Liver (tissue), 9 donors: ENCODE measurements around the gene PCSK6. TPM values are rescaled to one million over a fixed set of nuclear protein-coding genes. Genes with fewer than 3 reads are reported as not detected.
A peak's percentile ranks its signal among the peaks of the same experiment; 100 is the strongest.

Experiments
- DNase-seq: peaks from one replicate; pipeline ENCODE4 v3.0.0-alpha.2; 2017; ENCODE audit warnings: low spot score
- H3K27ac ChIP-seq, 2 donors: one replicate each; pipeline ENCODE4 v1.7.0; 2013; ENCODE audit warnings: inconsistent platforms in 2 of 2, low read length in 2 of 2, control low read depth in 1 of 2, low read depth in 1 of 2, mild to moderate bottlenecking in 1 of 2
- H3K27me3 ChIP-seq, 4 donors: one replicate each; pipeline versions ENCODE4 v1.6.1 to v1.7.0; 2013; ENCODE audit warnings: low read length in 3 of 4, inconsistent platforms in 1 of 4, mild to moderate bottlenecking in 1 of 4, moderate library complexity in 1 of 4; ENCODE audit not compliant: control insufficient read depth in 4 of 4, insufficient read depth in 4 of 4
- H3K36me3 ChIP-seq, 4 donors: one replicate each; pipeline versions ENCODE4 v1.6.1 to v1.7.0; 2013; ENCODE audit warnings: low read length in 3 of 4, mild to moderate bottlenecking in 3 of 4, low read depth in 1 of 4, moderate library complexity in 1 of 4; ENCODE audit not compliant: control insufficient read depth in 4 of 4, insufficient read depth in 3 of 4
- H3K4me1 ChIP-seq, 4 donors: one replicate each; pipeline versions ENCODE4 v1.6.1 to v1.7.0; 2013; ENCODE audit warnings: low read length in 3 of 4, mild to moderate bottlenecking in 3 of 4, moderate library complexity in 1 of 4; ENCODE audit not compliant: control insufficient read depth in 4 of 4, insufficient read depth in 4 of 4
- H3K4me3 ChIP-seq, 3 donors: one replicate each; pipeline versions ENCODE4 v1.6.1 to v1.7.0; 2013; ENCODE audit warnings: low read length in 3 of 3, control low read depth in 1 of 3, low read depth in 1 of 3, mild to moderate bottlenecking in 1 of 3
- H3K9ac ChIP-seq, 2 donors: one replicate each; pipeline ENCODE4 v1.7.0; 2013; ENCODE audit warnings: low read length in 2 of 2, mild to moderate bottlenecking in 2 of 2, moderate library complexity in 2 of 2, control low read depth in 1 of 2, low read depth in 1 of 2
- H3K9me3 ChIP-seq, 4 donors: one replicate each; pipeline versions ENCODE4 v1.6.1 to v1.7.0; 2013; ENCODE audit warnings: low read length in 3 of 4; ENCODE audit not compliant: control insufficient read depth in 4 of 4
- EGR1 ChIP-seq, 2 donors: IDR thresholded peaks; 2 replicates each; pipeline ENCODE4 v1.6.1; 2016 to 2018; ENCODE audit warnings: antibody characterized with exemption in 2 of 2, low read depth in 2 of 2
- FOXA1 ChIP-seq: IDR thresholded peaks from 2 replicates; pipeline ENCODE4 v1.6.1; 2016; ENCODE audit warnings: antibody characterized with exemption
- FOXA2 ChIP-seq: IDR thresholded peaks from 2 replicates; pipeline ENCODE4 v1.6.1; 2016; ENCODE audit warnings: antibody characterized with exemption
- GABPA ChIP-seq, 2 donors: IDR thresholded peaks in 1 of 2; conservative IDR thresholded peaks in 1 of 2; 2 replicates each; pipeline ENCODE4 v1.6.1; 2016; ENCODE audit warnings: antibody characterized with exemption in 2 of 2, mild to moderate bottlenecking in 1 of 2, moderate library complexity in 1 of 2
- HNF4A ChIP-seq, 2 donors: conservative IDR thresholded peaks; 2 replicates each; pipeline ENCODE4 v1.6.1; 2016; ENCODE audit warnings: antibody characterized with exemption in 2 of 2, mild to moderate bottlenecking in 2 of 2
- HNF4G ChIP-seq: IDR thresholded peaks from 2 replicates; pipeline ENCODE4 v1.6.1; 2016; ENCODE audit warnings: antibody characterized with exemption
- JUND ChIP-seq, 2 donors: IDR thresholded peaks; 2 replicates each; pipeline ENCODE4 v1.6.1; 2016; ENCODE audit warnings: antibody characterized with exemption in 2 of 2
- NR2F2 ChIP-seq: IDR thresholded peaks from 2 replicates; pipeline ENCODE4 v1.6.1; 2016; ENCODE audit warnings: antibody characterized with exemption
- RAD21 ChIP-seq, 2 donors: IDR thresholded peaks; 2 replicates each; pipeline ENCODE4 v1.6.1; 2016; ENCODE audit warnings: antibody characterized with exemption in 2 of 2, mild to moderate bottlenecking in 2 of 2
- RXRA ChIP-seq, 2 donors: IDR thresholded peaks; 2 replicates each; pipeline ENCODE4 v1.6.1; 2017 to 2018; ENCODE audit warnings: antibody characterized with exemption in 2 of 2, mild to moderate bottlenecking in 1 of 2
- SP1 ChIP-seq: IDR thresholded peaks from 2 replicates; pipeline ENCODE4 v1.6.1; 2018; ENCODE audit warnings: antibody characterized with exemption, mild to moderate bottlenecking
- TAF1 ChIP-seq: conservative IDR thresholded peaks from 2 replicates; pipeline ENCODE4 v1.6.1; 2016; ENCODE audit warnings: antibody characterized with exemption, mild to moderate bottlenecking
- YY1 ChIP-seq: IDR thresholded peaks from 2 replicates; pipeline ENCODE4 v1.6.1; 2016; ENCODE audit warnings: antibody characterized with exemption, mild to moderate bottlenecking
- WGBS: extraction: QIAGEN DNeasy Blood & Tissue Kit; methylation state at CpG from one replicate; pipeline ENCODE4 v1.1.7; 2013; 5-methylcytosine and 5-hydroxymethylcytosine counted together
- polyA plus RNA-seq, 2 donors: library from polyadenylated mRNA; stranded (reverse) in 1 of 2; unstranded in 1 of 2; fragments of 200-250 nt in 1 of 2; fragments of >200 nt in 1 of 2; fragmentation: Nextera tagmentation in 1 of 2; extraction: Ambion mirVana in 1 of 2; gene quantifications; one replicate each; pipeline versions ENCODE4 v1.2.1 to v1.2.3, GENCODE V29; 2013 to 2015
- total RNA-seq, 2 donors: library from RNA; depleted of rRNA; stranded (reverse); fragments of >200 nt; gene quantifications; one replicate each; pipeline ENCODE4 v1.2.3, GENCODE V29; 2014
- TF ChIP-seq, protein P1 (sequence below): IDR thresholded peaks from 2 replicates; pipeline ENCODE4 v1.6.1; 2016; ENCODE audit warnings: antibody characterized with exemption
- TF ChIP-seq, protein P2 (sequence below): IDR thresholded peaks from 2 replicates; pipeline ENCODE4 v1.6.1; 2016; ENCODE audit warnings: antibody characterized with exemption, mild to moderate bottlenecking
- TF ChIP-seq, protein P3 (sequence below): IDR thresholded peaks from 2 replicates; pipeline ENCODE4 v1.6.1; 2016; ENCODE audit warnings: antibody characterized with exemption
- TF ChIP-seq, protein P4 (sequence below): IDR thresholded peaks from 2 replicates; pipeline ENCODE4 v1.6.1; 2016; ENCODE audit warnings: antibody characterized with exemption
- TF ChIP-seq, protein P5 (sequence below): fragments of 150-350 bp; IDR thresholded peaks from 2 replicates; pipeline ENCODE4 v1.5.1; 2017; ENCODE audit warnings: improper control_type of control experiment, low read depth, low read length; ENCODE audit not compliant: missing input control
- donor health status: healthy.
- donor health status: healthy.
- donor health status: healthy.
- donor health status: healthy.
- donor health status: healthy.

Gene PCSK6
- total and polyA plus RNA-seq, 4 donors, result 94.8 to 398 (median 168) TPM

DNA sequence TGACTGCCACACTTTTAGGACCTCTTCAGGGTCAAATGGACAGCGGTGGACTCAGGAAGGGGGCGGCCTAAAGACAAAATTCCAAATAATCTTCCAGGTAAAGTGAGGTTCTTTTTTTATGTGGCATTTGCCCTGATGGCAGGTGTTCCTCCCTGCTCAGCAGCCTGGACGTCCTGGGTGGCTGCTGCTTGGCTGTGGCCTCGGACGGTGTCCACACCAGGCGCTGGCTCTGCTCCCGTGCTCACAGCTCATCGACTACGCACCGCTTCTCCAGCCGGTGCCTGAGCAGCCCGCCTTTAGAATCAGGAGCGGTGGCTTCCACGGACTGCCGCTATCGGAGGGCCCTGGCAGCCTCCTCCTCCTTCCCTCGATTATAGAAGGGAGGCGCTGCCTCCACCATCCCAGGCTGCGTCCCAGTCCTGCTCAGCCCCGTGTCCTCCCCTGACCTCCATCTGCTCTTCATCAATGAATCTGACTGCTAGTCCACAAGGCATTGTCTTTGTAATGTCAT lies 41.9 kb downstream of the PCSK6 start:
- Histone ChIP-seq H3K4me1 (peaks cover 23 to 91% (median 64%) of the 10 kb centered on the region in 4 donors), H3K9ac (peak overlapping the region in 1 of 2 donors; percentile 46), H3K9me3 (no peaks in the 10 kb centered on the region), H3K27ac (peak overlapping the region; percentile 96 to 98), H3K27me3 (no peaks in the 10 kb centered on the region), H3K36me3 (peaks cover 0 to 2% (median 0%) of the 10 kb centered on the region in 4 donors), H3K4me3 (no peak overlapping the region)
- DNase-seq, result no peak
- 50% methylated on average over 20 of the region's 20 CpGs for WGBS
- TF ChIP-seq YY1 (no peak), HNF4A (conservative IDR thresholded peaks at IDR 0.05) (peak in 1 of 2 donors; percentile 27)
- TF ChIP-seq, protein P1, sequence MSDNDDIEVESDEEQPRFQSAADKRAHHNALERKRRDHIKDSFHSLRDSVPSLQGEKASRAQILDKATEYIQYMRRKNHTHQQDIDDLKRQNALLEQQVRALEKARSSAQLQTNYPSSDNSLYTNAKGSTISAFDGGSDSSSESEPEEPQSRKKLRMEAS, result peak; percentile 33

DNA sequence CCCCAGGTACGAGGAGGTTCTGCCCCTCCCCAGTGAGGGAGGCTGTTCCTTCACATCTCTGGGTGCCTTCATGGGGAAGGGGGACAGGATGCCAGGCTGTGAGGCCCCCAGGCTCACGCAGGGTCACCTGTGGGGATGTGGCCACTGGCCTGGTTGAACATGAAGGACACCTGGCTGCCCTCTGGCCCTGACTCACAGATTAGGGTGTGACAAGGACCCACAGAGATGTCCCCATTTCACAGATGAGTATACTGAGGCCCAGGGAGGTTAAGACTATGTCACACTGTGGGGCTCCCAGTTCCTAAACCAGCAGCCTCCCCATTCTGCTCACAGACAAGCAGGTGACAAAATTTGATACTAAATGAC lies 42.4 kb downstream of the PCSK6 start:
- TF ChIP-seq, protein P2, sequence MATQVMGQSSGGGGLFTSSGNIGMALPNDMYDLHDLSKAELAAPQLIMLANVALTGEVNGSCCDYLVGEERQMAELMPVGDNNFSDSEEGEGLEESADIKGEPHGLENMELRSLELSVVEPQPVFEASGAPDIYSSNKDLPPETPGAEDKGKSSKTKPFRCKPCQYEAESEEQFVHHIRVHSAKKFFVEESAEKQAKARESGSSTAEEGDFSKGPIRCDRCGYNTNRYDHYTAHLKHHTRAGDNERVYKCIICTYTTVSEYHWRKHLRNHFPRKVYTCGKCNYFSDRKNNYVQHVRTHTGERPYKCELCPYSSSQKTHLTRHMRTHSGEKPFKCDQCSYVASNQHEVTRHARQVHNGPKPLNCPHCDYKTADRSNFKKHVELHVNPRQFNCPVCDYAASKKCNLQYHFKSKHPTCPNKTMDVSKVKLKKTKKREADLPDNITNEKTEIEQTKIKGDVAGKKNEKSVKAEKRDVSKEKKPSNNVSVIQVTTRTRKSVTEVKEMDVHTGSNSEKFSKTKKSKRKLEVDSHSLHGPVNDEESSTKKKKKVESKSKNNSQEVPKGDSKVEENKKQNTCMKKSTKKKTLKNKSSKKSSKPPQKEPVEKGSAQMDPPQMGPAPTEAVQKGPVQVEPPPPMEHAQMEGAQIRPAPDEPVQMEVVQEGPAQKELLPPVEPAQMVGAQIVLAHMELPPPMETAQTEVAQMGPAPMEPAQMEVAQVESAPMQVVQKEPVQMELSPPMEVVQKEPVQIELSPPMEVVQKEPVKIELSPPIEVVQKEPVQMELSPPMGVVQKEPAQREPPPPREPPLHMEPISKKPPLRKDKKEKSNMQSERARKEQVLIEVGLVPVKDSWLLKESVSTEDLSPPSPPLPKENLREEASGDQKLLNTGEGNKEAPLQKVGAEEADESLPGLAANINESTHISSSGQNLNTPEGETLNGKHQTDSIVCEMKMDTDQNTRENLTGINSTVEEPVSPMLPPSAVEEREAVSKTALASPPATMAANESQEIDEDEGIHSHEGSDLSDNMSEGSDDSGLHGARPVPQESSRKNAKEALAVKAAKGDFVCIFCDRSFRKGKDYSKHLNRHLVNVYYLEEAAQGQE, result no peak
- TF ChIP-seq SP1 (no peak), JUND (IDR thresholded peaks at IDR 0.05) (no peak), EGR1 (IDR thresholded peaks at IDR 0.05; ENCODE audit: low read depth in 2 of 2) (no peak), FOXA2 (no peak), TAF1 (no peak), HNF4A (conservative IDR thresholded peaks at IDR 0.05) (no peak), HNF4G (no peak), RXRA (IDR thresholded peaks at IDR 0.05) (no peak), RAD21 (IDR thresholded peaks at IDR 0.05) (no peak), YY1 (no peak), GABPA (IDR thresholded peaks at IDR 0.05 in 1 of 2, conservative IDR thresholded peaks at IDR 0.05 in 1 of 2) (no peak), FOXA1 (no peak), NR2F2 (no peak)
- TF ChIP-seq, protein P3, sequence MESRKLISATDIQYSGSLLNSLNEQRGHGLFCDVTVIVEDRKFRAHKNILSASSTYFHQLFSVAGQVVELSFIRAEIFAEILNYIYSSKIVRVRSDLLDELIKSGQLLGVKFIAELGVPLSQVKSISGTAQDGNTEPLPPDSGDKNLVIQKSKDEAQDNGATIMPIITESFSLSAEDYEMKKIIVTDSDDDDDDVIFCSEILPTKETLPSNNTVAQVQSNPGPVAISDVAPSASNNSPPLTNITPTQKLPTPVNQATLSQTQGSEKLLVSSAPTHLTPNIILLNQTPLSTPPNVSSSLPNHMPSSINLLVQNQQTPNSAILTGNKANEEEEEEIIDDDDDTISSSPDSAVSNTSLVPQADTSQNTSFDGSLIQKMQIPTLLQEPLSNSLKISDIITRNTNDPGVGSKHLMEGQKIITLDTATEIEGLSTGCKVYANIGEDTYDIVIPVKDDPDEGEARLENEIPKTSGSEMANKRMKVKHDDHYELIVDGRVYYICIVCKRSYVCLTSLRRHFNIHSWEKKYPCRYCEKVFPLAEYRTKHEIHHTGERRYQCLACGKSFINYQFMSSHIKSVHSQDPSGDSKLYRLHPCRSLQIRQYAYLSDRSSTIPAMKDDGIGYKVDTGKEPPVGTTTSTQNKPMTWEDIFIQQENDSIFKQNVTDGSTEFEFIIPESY, result no peak
- TF ChIP-seq, protein P1, result no peak
- TF ChIP-seq, protein P4, sequence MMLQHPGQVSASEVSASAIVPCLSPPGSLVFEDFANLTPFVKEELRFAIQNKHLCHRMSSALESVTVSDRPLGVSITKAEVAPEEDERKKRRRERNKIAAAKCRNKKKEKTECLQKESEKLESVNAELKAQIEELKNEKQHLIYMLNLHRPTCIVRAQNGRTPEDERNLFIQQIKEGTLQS, result no peak
- TF ChIP-seq, protein P5, sequence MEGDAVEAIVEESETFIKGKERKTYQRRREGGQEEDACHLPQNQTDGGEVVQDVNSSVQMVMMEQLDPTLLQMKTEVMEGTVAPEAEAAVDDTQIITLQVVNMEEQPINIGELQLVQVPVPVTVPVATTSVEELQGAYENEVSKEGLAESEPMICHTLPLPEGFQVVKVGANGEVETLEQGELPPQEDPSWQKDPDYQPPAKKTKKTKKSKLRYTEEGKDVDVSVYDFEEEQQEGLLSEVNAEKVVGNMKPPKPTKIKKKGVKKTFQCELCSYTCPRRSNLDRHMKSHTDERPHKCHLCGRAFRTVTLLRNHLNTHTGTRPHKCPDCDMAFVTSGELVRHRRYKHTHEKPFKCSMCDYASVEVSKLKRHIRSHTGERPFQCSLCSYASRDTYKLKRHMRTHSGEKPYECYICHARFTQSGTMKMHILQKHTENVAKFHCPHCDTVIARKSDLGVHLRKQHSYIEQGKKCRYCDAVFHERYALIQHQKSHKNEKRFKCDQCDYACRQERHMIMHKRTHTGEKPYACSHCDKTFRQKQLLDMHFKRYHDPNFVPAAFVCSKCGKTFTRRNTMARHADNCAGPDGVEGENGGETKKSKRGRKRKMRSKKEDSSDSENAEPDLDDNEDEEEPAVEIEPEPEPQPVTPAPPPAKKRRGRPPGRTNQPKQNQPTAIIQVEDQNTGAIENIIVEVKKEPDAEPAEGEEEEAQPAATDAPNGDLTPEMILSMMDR, result no peak
- Histone ChIP-seq H3K27ac (peak overlapping the region; percentile 96 to 98), H3K27me3 (no peaks in the 10 kb centered on the region), H3K4me1 (peaks cover 21 to 87% (median 61%) of the 10 kb centered on the region in 4 donors), H3K9ac (peak overlapping the region in 1 of 2 donors; percentile 46), H3K4me3 (no peak overlapping the region), H3K9me3 (no peaks in the 10 kb centered on the region), H3K36me3 (peaks cover 0 to 4% (median 0%) of the 10 kb centered on the region in 4 donors)
- no peak for DNase-seq
- WGBS, result 73% methylated on average over 2 of the region's 2 CpGs
